Measurements from ENCODE around the gene SERPINF2.
"Not testable (repeated sequence)": the region's sequence is repeated elsewhere in the genome, so short reads cannot be mapped to it uniquely, and the experiment has no call there.

SERPINF2 gene

GRCh38 chr17:1736348-1737281 lies 6.1 kb upstream of the SERPINF2 start:
- DNase-seq: no peak

- DNase-seq: no peak
Measured at GRCh38 chr17:1737531-1738291, 5.0 kb upstream of the SERPINF2 start.

- not testable (repeated sequence) for DNase-seq
Measured at GRCh38 chr17:1741899-1742298, 772 bp upstream of the SERPINF2 start.

GRCh38 chr17:1743088-1743439 lies 393 bp downstream of the SERPINF2 start:
- no peak for DNase-seq

GRCh38 chr17:1744551-1745512 lies 2.2 kb downstream of the SERPINF2 start:
- no peak for DNase-seq

DNA sequence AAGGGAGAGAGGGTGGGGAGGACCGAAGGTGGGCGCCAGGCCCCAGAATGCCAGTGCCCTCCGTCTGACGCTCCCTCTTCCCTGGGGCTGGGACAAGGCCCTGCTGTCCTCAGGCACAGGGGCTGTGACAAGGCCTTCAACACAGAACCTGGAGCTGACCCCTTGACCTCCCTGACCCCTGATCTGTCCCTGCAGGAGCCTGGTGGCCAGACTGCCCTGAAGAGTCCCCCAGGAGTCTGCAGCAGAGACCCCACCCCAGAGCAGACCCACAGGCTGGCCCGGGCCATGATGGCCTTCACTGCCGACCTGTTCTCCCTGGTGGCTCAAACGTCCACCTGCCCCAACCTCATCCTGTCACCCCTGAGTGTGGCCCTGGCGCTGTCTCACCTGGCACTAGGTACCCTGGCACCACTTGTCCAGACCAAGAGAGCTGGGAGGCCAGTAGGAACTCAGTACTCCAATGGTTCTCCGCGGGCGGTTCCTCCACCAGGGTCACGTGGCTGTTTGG lies 2.9 kb downstream of the SERPINF2 start:
- DNase-seq: no peak

DNA sequence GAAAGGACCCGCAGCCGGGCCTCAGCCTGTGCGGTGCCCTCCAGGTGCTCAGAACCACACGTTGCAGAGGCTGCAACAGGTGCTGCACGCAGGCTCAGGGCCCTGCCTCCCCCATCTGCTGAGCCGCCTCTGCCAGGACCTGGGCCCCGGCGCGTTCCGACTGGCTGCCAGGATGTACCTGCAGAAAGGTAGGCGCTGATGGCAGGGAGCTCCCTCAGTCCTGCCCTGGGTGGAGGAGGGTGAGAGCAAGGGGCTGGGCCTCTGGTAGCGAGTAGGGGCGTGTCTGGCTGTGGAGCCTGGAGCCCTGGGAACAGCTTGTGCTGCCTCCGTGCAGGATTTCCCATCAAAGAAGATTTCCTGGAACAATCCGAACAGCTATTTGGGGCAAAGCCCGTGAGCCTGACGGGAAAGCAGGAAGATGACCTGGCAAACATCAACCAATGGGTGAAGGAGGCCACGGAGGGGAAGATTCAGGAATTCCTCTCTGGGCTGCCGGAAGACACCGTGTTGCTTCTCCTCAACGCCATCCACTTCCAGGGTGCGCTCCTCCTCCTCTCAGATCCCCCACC lies 4.4 kb downstream of the SERPINF2 start:
- no peak for DNase-seq

DNA sequence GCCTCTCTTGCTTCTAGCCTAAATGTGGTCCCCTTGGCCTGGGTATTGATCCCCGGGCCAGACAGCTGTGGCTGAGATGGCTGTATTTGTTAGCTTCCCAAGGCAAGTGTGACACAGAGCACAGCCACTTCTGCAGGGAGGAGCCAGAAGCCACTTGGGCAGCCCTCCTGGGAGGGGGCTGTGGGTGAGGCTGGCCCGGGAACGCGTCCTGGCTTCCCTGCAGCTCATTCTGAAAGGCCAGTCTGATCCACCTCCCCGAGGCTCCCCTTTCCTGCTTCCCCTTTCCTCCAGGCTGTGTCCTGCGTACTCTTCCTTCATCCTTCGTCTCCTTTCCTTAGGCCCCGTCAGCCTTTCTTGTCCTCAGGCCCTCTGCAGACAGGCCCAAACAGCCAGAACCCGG lies 8.0 kb downstream of the SERPINF2 start:
- DNase-seq: no peak

- no peak for DNase-seq
Measured at GRCh38 chr17:1752425-1753262, 10.0 kb downstream of the SERPINF2 start.

GRCh38 chr17:1753767-1754429 lies 11.2 kb downstream of the SERPINF2 start:
- no peak for DNase-seq

- no peak for DNase-seq
Measured at GRCh38 chr17:1754430-1755112, 11.9 kb downstream of the SERPINF2 start.

DNA sequence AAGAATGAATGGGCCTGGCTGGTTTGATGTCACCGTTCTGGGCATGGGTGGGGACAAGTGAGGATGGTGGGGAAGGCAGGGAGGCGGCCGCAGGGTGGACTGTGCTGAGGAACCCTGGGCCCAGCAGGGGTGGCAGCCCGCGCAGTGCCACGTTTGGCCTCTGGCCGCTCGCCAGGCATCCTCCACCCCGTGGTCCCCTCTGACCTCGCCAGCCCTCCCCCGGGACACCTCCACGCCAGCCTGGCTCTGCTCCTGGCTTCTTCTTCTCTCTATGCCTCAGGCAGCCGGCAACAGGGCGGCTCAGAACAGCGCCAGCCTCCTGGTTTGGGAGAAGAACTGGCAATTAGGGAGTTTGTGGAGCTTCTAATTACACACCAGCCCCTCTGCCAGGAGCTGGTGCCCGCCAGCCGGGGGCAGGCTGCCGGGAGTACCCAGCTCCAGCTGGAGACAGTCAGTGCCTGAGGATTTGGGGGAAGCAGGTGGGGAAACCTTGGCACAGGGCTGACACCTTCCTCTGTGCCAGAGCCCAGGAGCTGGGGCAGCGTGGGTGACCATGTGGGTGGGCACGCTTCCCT lies 12.7 kb downstream of the SERPINF2 start:
- no peak for DNase-seq

DNA sequence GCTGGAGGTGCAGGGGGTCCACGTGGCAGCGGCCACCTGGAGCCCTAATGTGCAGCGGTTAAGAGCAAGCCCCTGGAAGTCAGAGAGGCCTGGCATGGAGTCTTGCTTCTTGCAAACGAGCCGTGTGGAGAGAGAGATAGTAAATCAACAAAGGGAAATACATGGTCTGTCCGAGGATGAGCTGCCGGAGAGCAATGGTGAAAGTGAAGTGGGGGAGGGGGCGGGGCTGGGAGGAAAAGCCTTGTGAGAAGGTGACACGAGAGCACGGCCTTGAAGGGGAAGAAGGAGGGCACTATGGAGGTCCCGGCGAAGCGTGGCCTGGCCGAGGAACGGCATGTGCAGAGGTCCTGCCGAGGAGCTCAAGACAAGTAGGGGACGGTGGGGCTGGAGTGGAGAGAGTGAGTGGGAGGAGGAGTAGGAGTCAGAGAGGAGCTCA lies 13.2 kb downstream of the SERPINF2 start:
- DNase-seq: no peak

GRCh38 chr17:1758807-1759206 lies 16.1 kb downstream of the SERPINF2 start:
- no peak for DNase-seq

GRCh38 chr17:1759529-1759928 lies 16.9 kb downstream of the SERPINF2 start:
- DNase-seq: no peak

DNA sequence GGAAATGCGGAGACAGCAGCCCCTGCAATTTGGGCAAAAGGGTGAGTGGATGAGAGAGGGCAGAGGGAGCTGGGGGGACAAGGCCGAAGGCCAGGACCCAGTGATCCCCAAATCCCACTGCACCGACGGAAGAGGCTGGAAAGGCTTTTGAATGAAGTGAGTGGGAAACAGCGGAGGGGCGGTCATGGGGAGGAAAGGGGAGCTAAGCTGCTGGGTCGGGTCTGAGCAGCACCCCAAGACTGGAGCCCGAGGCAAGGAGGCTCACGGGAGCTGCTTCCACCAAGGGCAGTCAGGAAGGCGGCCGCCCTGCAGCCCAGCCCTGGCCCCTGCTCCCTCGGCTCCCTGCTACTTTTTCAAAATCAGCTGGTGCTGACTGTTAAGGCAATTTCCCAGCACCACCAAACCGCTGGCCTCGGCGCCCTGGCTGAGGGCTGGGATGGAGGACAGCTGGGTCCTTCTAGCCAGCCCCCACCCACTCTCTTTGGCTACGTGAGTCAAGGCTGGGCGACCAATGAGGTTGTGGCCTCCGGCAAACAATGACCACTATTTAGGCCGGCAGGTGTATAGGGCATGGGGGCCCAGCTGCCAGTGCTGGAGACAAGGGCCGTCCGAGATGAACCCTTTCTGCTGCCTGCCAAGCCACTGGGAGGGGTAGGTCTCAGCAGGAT lies 19.7 kb downstream of the SERPINF2 start:
- no peak for DNase-seq

GRCh38 chr17:1762901-1763898 lies 20.5 kb downstream of the SERPINF2 start:
- DNase-seq: no peak

DNA sequence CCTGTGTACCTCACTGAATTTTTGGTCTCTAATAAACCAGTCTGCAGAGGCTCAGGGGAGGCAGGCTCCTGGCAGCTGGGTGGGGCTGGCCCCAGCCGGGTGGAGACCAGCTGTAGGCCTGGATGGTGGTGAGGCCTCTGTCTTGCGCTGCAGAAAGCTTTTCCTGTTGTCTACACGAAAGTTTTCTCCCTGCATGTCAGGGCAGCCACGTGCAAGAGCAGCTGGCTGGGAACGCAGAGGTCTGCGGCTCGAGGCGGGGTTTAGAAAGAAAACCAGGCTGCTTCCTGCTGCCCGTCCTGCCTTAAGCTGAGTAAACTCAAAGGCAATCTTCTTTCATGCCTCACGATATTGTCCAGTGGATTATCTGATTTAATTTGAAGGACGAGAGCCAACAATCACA lies 21.6 kb downstream of the SERPINF2 start:
- DNase-seq: no peak
